ENCODE data around the gene ARHGAP42.
"Not testable (repeated sequence)": the region's sequence is repeated elsewhere in the genome, so short reads cannot be mapped to it uniquely, and the experiment has no call there.

The ARHGAP42 gene

DNA sequence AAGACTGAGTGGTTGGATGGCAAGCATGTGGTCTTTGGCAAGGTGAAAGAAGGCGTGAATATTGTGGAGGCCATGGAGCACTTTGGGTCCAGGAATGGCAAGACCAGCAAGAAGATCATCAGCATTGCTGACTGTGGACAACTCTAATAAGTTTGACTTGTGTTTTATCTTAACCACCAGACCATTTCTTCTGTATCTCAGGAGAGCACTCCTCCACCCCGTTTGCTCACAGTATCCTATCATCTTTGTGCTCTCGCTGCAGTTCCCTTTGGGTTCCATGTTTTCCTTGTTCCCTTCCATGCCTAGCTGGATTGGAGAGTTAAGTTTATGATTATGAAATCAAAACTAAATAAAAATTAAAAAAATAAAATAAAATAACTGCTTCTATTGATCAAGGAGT, 20.3 kb upstream of the ARHGAP42 start:
- H3K36me3 ChIP-seq (ENCODE audit: insufficient read depth, low read length); H3K27me3 ChIP-seq (ENCODE audit: control insufficient read depth in 1 of 2, insufficient read depth in 2 of 2, low read length in 2 of 2); H3K4me1 ChIP-seq (ENCODE audit: insufficient read depth, low read length); H3K27ac ChIP-seq (ENCODE audit: low read depth, low read length); H3K9me3 ChIP-seq (ENCODE audit: low read length); H3K9ac ChIP-seq (ENCODE audit: low read length); H3K4me3 ChIP-seq (ENCODE audit: low read depth in 1 of 2, low read length in 2 of 2): not testable (repeated sequence)

DNA sequence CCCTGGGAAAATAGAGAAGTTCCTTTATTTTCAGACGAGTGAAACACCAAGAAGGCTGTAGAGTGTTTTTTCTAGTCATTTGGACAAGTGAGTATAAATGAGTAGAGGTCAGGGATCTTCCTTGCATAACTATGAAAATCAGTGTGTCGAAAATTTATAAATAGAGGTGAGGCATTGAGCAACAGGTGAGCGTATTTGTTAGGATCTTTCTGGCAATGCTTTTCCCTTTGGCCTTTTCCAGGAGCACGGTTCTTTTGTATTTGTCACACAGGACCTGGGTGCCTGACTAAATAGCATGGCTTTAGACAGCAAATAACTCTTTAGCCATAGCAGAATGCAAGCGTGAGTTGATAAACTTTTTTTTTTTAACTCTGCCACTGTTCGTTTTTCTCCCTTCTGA, 19.6 kb upstream of the ARHGAP42 start:
- no peaks in the 10 kb centered on the region for H3K27me3 ChIP-seq (ENCODE audit: control insufficient read depth in 1 of 2, insufficient read depth in 2 of 2, low read length in 2 of 2)
- no peaks in the 10 kb centered on the region for H3K4me1 ChIP-seq (ENCODE audit: insufficient read depth, low read length)
- H3K9me3 ChIP-seq (ENCODE audit: low read length) = no peaks in the 10 kb centered on the region
- H3K4me3 ChIP-seq (ENCODE audit: low read depth in 1 of 2, low read length in 2 of 2) = no peak overlapping the region
- no peaks in the 10 kb centered on the region for H3K36me3 ChIP-seq (ENCODE audit: insufficient read depth, low read length)
- no peak overlapping the region for H3K9ac ChIP-seq (ENCODE audit: low read length)
- H3K27ac ChIP-seq (ENCODE audit: low read depth, low read length) = no peak overlapping the region

DNA sequence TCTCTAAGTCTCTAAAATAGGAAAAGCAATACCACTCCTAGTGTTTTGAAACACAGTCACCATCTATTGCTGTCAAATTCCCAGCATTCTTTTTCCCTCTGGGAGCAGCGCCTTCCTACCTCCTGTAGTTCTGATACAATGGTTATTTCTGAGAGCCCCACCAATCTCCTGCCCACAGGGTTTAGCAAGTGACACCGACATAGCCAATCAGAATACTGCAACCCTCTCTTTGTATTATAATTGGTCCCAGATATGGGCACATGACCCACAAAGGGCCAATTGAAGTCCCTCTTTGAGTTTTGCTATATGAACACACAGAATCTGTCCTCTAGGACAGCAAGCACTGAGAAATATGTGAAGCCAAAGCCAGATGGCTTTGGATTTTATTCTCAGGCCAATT, 16.9 kb upstream of the ARHGAP42 start:
- H3K36me3 ChIP-seq (ENCODE audit: insufficient read depth, low read length) = no peaks in the 10 kb centered on the region
- H3K9ac ChIP-seq (ENCODE audit: low read length) = no peak overlapping the region
- no peaks in the 10 kb centered on the region for H3K9me3 ChIP-seq (ENCODE audit: low read length)
- H3K4me3 ChIP-seq (ENCODE audit: low read depth in 1 of 2, low read length in 2 of 2) = no peak overlapping the region
- H3K27me3 ChIP-seq (ENCODE audit: control insufficient read depth in 1 of 2, insufficient read depth in 2 of 2, low read length in 2 of 2) = no peaks in the 10 kb centered on the region
- no peak overlapping the region for H3K27ac ChIP-seq (ENCODE audit: low read depth, low read length)
- H3K4me1 ChIP-seq (ENCODE audit: insufficient read depth, low read length) = no peaks in the 10 kb centered on the region

DNA sequence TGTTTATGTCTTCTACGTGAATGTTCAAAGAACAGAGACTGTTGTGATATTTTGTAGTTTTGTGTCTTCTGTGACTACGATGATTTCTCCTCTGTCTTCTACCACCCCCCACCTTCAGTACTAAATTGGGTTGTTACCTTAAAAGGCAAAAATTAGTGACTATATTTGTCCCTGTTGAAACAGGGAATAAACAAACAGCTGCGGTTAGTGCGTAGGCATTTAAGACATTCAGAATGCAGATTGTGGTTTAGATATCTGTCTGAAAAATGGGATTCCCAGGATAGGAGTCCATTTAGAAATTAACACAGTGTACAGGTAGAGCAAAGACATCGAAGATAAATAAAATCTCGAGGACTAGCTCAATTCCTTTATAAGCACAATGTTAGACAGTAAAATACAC, 15.6 kb upstream of the ARHGAP42 start:
- Histone ChIP-seq H3K9ac (ENCODE audit: low read length) (no peak overlapping the region), H3K9me3 (ENCODE audit: low read length) (no peaks in the 10 kb centered on the region), H3K4me1 (ENCODE audit: insufficient read depth, low read length) (no peaks in the 10 kb centered on the region), H3K27me3 (ENCODE audit: control insufficient read depth in 1 of 2, insufficient read depth in 2 of 2, low read length in 2 of 2) (no peaks in the 10 kb centered on the region), H3K4me3 (ENCODE audit: low read depth in 1 of 2, low read length in 2 of 2) (no peak overlapping the region), H3K27ac (ENCODE audit: low read depth, low read length) (no peak overlapping the region), H3K36me3 (ENCODE audit: insufficient read depth, low read length) (no peaks in the 10 kb centered on the region)

DNA sequence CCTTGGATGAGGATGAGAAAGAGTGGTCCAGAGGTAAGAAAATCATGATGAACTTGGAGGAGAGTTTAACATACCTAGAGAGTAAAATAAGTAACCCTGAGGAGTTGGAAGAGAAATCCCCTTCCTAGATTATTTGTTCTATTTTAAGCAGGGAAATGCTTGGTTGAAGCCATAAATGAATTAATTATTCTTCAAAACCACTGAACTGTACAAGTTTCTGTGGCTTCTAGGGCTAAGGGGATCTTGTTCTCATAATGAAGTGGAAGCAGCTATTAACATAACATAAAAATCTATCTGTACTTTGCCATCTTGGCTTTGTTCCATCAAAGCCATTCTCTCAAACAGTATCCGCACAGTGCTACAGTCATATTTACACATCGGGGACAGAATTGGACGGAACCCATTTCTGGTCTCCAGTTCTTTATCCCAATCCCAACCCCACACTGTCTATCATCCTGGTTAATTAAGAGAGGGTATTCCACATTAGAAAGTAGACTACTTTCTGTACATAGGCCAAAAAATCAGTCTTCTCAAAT, 14.5 kb upstream of the ARHGAP42 start:
- no peak overlapping the region for H3K4me3 ChIP-seq (ENCODE audit: low read depth in 1 of 2, low read length in 2 of 2)
- H3K27me3 ChIP-seq (ENCODE audit: control insufficient read depth in 1 of 2, insufficient read depth in 2 of 2, low read length in 2 of 2) = no peaks in the 10 kb centered on the region
- no peak overlapping the region for H3K9ac ChIP-seq (ENCODE audit: low read length)
- no peaks in the 10 kb centered on the region for H3K9me3 ChIP-seq (ENCODE audit: low read length)
- H3K36me3 ChIP-seq (ENCODE audit: insufficient read depth, low read length) = no peaks in the 10 kb centered on the region
- no peak overlapping the region for H3K27ac ChIP-seq (ENCODE audit: low read depth, low read length)
- no peaks in the 10 kb centered on the region for H3K4me1 ChIP-seq (ENCODE audit: insufficient read depth, low read length)

DNA sequence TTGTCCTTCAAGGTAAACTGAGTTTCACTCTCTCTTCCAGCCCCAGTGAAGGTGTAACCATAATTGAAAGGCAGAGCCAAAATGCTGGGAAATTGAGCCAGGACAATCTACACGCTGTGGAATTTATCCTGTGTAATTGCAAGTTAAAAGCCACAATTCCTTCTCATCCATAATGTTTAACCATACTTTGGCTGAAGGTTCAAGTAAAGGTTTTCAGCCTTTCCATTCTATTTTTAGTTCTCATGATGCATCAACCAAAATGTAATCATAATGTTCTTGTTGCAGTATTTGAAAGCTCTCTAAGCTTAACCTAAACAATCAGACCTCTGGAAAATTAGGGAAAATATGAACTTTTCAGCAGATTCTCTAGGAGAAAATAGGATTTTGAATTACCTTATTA, 14.0 kb upstream of the ARHGAP42 start:
- no peaks in the 10 kb centered on the region for H3K27me3 ChIP-seq (ENCODE audit: control insufficient read depth in 1 of 2, insufficient read depth in 2 of 2, low read length in 2 of 2)
- no peak overlapping the region for H3K9ac ChIP-seq (ENCODE audit: low read length)
- no peaks in the 10 kb centered on the region for H3K36me3 ChIP-seq (ENCODE audit: insufficient read depth, low read length)
- H3K27ac ChIP-seq (ENCODE audit: low read depth, low read length) = no peak overlapping the region
- H3K9me3 ChIP-seq (ENCODE audit: low read length) = no peaks in the 10 kb centered on the region
- no peaks in the 10 kb centered on the region for H3K4me1 ChIP-seq (ENCODE audit: insufficient read depth, low read length)
- no peak overlapping the region for H3K4me3 ChIP-seq (ENCODE audit: low read depth in 1 of 2, low read length in 2 of 2)

DNA sequence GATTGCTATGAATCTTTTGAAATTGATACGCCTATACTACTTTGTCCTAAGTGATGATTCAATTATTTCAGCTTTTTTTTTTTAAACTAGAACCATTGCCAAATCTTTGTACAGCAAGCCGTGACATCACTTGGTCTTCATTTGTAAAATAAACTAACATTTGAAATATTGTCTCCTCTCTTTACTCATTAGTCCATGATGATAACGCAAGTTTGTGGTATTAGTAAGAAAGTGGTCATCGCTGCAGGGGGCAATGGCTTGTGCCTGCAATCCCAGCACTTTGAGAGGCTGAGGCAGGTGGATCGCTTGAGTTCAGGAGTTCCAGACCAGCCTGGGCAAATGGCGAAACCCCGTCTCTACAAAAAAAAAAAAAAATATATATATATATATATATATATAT, 12.9 kb upstream of the ARHGAP42 start:
- Histone ChIP-seq H3K36me3 (ENCODE audit: insufficient read depth, low read length) (no peaks in the 10 kb centered on the region), H3K27ac (ENCODE audit: low read depth, low read length) (no peak overlapping the region)

DNA sequence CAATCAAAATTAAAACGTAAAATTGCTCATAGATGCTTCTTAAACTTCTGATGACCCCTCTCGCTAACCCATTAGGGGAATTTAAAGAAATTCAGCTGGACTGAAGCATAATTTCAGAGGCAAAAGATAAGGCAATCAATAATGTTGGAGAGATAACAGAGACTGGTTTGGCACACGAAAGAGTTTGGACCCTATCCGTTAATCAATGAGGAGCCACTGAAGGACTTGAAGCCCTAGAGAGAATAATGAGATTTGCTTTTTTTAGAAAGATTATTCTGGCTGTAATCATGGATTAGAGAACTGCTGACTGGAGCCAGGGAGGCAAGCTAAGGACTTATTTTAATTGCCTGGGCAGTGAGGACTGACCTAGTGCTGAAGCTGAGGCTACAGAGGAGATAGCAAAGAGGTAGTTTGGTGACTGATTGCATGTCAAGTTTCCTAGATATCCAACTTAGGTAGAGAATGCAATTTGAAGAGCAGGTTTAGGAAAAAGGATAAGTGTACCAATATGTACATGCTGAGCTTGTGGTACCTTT, 11.9 kb upstream of the ARHGAP42 start:
- Histone ChIP-seq H3K27ac (ENCODE audit: low read depth, low read length) (no peak overlapping the region), H3K27me3 (ENCODE audit: control insufficient read depth in 1 of 2, insufficient read depth in 2 of 2, low read length in 2 of 2) (no peaks in the 10 kb centered on the region), H3K36me3 (ENCODE audit: insufficient read depth, low read length) (no peaks in the 10 kb centered on the region), H3K4me3 (ENCODE audit: low read depth in 1 of 2, low read length in 2 of 2) (no peak overlapping the region), H3K9ac (ENCODE audit: low read length) (no peak overlapping the region), H3K4me1 (ENCODE audit: insufficient read depth, low read length) (no peaks in the 10 kb centered on the region), H3K9me3 (ENCODE audit: low read length) (no peaks in the 10 kb centered on the region)

More for the DNA sequence above, 12.9 kb upstream of the ARHGAP42 start:
- Histone ChIP-seq H3K9ac (ENCODE audit: low read length) (no peak overlapping the region), H3K4me3 (ENCODE audit: low read depth in 1 of 2, low read length in 2 of 2) (no peak overlapping the region), H3K9me3 (ENCODE audit: low read length) (no peaks in the 10 kb centered on the region), H3K4me1 (ENCODE audit: insufficient read depth, low read length) (no peaks in the 10 kb centered on the region), H3K27me3 (ENCODE audit: control insufficient read depth in 1 of 2, insufficient read depth in 2 of 2, low read length in 2 of 2) (no peaks in the 10 kb centered on the region)

DNA sequence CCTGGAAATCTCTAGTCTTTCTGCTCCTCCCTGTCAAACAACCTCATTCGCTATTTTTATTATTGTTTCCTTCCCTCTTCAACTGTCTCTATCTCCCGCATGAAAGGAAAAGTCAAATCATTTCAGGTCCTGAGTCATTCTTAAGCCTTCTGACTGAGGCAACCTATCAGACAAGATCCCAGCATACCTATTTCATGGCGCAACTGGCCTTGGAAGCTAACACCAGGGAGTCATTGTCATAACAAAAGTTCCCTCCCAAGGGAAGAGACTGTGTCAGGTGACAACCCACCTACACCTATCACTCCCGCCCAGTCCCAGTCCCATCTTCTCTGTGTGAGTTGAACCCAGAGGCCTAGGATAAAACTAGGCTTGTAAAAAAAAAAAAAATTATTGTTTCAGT, 10.2 kb upstream of the ARHGAP42 start:
- no peaks in the 10 kb centered on the region for H3K9me3 ChIP-seq (ENCODE audit: low read length)
- H3K4me3 ChIP-seq (ENCODE audit: low read depth in 1 of 2, low read length in 2 of 2) = no peak overlapping the region
- H3K9ac ChIP-seq (ENCODE audit: low read length) = no peak overlapping the region
- no peaks in the 10 kb centered on the region for H3K4me1 ChIP-seq (ENCODE audit: insufficient read depth, low read length)
- H3K27ac ChIP-seq (ENCODE audit: low read depth, low read length) = no peak overlapping the region
- no peaks in the 10 kb centered on the region for H3K36me3 ChIP-seq (ENCODE audit: insufficient read depth, low read length)
- H3K27me3 ChIP-seq (ENCODE audit: control insufficient read depth in 1 of 2, insufficient read depth in 2 of 2, low read length in 2 of 2) = no peaks in the 10 kb centered on the region

DNA sequence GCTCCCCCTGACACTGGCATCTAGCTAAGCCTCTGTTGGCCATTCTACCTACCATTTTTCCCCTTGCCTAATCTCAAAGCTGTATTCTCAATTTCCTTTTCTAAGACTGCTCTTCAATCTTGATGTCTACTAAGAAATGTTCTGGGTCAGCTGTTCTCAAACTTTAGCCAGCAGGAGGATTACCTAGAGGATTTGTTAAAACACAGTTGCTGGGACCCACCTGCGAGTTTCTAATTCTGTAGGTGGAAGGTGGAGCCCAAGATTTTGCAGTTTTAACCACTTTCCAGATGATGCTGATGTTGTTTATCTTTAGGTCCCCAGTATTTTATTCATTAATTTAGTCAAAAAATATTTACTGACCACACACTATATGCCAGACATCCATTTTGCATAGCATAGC, 9.3 kb upstream of the ARHGAP42 start:
- Histone ChIP-seq H3K9ac (ENCODE audit: low read length) (no peak overlapping the region), H3K27ac (ENCODE audit: low read depth, low read length) (no peak overlapping the region), H3K36me3 (ENCODE audit: insufficient read depth, low read length) (no peaks in the 10 kb centered on the region), H3K4me3 (ENCODE audit: low read depth in 1 of 2, low read length in 2 of 2) (no peak overlapping the region), H3K27me3 (ENCODE audit: control insufficient read depth in 1 of 2, insufficient read depth in 2 of 2, low read length in 2 of 2) (no peaks in the 10 kb centered on the region), H3K4me1 (ENCODE audit: insufficient read depth, low read length) (no peaks in the 10 kb centered on the region), H3K9me3 (ENCODE audit: low read length) (no peaks in the 10 kb centered on the region)

DNA sequence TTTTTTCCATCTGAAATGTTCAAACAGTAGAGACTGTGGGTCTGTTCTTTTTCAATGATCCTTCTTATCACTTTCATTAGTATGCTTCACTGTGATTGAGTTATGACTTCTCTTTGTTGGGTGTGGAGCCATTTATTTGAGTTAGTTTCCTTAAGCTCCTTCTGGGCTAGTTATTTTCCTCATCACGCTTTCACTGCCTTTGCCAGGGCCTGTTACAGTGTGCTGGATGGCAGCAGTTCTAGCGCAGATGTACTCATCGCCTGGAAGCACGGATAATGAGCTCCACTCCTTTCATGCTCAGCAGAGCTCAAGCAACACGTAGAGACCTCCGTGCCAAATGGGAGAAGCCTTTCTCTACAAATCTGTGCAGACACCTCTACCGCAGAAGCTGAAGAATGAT, 7.0 kb upstream of the ARHGAP42 start:
- H3K9ac ChIP-seq (ENCODE audit: low read length) = no peak overlapping the region
- H3K27me3 ChIP-seq (ENCODE audit: control insufficient read depth in 1 of 2, insufficient read depth in 2 of 2, low read length in 2 of 2) = no peaks in the 10 kb centered on the region
- H3K36me3 ChIP-seq (ENCODE audit: insufficient read depth, low read length) = no peaks in the 10 kb centered on the region
- peaks cover 10% of the 10 kb centered on the region for H3K4me1 ChIP-seq (ENCODE audit: insufficient read depth, low read length)
- H3K9me3 ChIP-seq (ENCODE audit: low read length) = no peaks in the 10 kb centered on the region
- no peak overlapping the region for H3K4me3 ChIP-seq (ENCODE audit: low read depth in 1 of 2, low read length in 2 of 2)
- no peak overlapping the region for H3K27ac ChIP-seq (ENCODE audit: low read depth, low read length)

DNA sequence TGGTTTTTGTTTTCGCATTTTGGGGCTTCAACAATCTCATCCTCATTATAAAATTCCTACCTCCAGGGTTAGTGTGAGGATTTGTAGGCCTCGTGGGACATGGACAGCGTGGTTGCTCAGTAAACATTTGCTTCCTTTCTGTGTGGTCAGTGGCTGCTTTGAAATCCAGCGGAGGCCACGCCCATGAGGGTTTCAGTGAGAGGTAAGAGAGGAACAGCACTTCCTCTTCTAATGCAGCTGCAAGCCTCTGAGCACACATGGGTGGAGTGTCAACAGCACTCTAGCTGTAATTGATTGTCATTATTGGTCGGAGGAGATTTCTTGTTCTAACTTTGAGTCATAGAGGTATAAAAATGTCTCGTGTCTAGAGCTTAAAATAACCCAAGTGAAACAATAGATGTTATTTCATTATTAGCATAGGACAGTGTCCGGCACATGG, 6.0 kb upstream of the ARHGAP42 start:
- no peak overlapping the region for H3K27ac ChIP-seq (ENCODE audit: low read depth, low read length)
- no peak overlapping the region for H3K9ac ChIP-seq (ENCODE audit: low read length)
- H3K4me1 ChIP-seq (ENCODE audit: insufficient read depth, low read length) = peaks cover 12% of the 10 kb centered on the region
- H3K36me3 ChIP-seq (ENCODE audit: insufficient read depth, low read length) = no peaks in the 10 kb centered on the region
- no peak overlapping the region for H3K4me3 ChIP-seq (ENCODE audit: low read depth in 1 of 2, low read length in 2 of 2)
- no peaks in the 10 kb centered on the region for H3K9me3 ChIP-seq (ENCODE audit: low read length)
- no peaks in the 10 kb centered on the region for H3K27me3 ChIP-seq (ENCODE audit: control insufficient read depth in 1 of 2, insufficient read depth in 2 of 2, low read length in 2 of 2)

All from muscle layer of colon (tissue), 2 donors.